Measurements from ENCODE around the gene LRP8. TPM values are rescaled to one million over a fixed set of nuclear protein-coding genes. Genes with fewer than 3 reads are reported as not detected.

Gene LRP8
- total and polyA plus RNA-seq, 10 donors = 1.7 to 14.4 (median 5.5) TPM

GRCh38 chr1:53366901-53367502 is 39.1 kb upstream of the LRP8 start:
- Histone ChIP-seq H3K9me3 (no peaks in the 10 kb centered on the region), H3K27ac (peak overlapping the region in 4 of 8 donors; percentile 61 to 82 (median 72)), H3K27me3 (replicated peaks in 1 of 7) (no peaks in the 10 kb centered on the region), H3K4me3 (peak overlapping the region in 4 of 8 donors; percentile 6 to 67 (median 34)), H3K36me3 (no peaks in the 10 kb centered on the region), H3K4me1 (peaks cover 4 to 39% (median 28%) of the 10 kb centered on the region in 6 donors)
- intact Hi-C loops (cut with DNase I; ENCODE audit: low total_unique reads) = no loop called here
- TF ChIP-seq POLR2AphosphoS5 (IDR thresholded peaks at IDR 0.05) (no peak), POLR2A (IDR thresholded peaks at IDR 0.05) (no peak)
- TF ChIP-seq, protein P1, sequence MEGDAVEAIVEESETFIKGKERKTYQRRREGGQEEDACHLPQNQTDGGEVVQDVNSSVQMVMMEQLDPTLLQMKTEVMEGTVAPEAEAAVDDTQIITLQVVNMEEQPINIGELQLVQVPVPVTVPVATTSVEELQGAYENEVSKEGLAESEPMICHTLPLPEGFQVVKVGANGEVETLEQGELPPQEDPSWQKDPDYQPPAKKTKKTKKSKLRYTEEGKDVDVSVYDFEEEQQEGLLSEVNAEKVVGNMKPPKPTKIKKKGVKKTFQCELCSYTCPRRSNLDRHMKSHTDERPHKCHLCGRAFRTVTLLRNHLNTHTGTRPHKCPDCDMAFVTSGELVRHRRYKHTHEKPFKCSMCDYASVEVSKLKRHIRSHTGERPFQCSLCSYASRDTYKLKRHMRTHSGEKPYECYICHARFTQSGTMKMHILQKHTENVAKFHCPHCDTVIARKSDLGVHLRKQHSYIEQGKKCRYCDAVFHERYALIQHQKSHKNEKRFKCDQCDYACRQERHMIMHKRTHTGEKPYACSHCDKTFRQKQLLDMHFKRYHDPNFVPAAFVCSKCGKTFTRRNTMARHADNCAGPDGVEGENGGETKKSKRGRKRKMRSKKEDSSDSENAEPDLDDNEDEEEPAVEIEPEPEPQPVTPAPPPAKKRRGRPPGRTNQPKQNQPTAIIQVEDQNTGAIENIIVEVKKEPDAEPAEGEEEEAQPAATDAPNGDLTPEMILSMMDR (IDR thresholded peaks at IDR 0.05 in 8 of 11, conservative IDR thresholded peaks at IDR 0.05 in 3 of 11) = no peak
- peak; percentile 38 for DNase-seq
- 91 to 94% (median 93%) methylated on average over 11 to 12 of the region's 12 CpGs for WGBS, 5 donors

- 52 to 60% (median 55%) methylated on average over 12 of the region's 12 CpGs for WGBS, 5 donors
- Histone ChIP-seq H3K36me3 (no peaks in the 10 kb centered on the region), H3K4me1 (peaks cover 4 to 39% (median 28%) of the 10 kb centered on the region in 6 donors), H3K9me3 (no peaks in the 10 kb centered on the region), H3K4me3 (no peak overlapping the region), H3K27ac (no peak overlapping the region), H3K27me3 (replicated peaks in 1 of 7) (no peaks in the 10 kb centered on the region)
- intact Hi-C loops (cut with DNase I; ENCODE audit: low total_unique reads) = no loop called here
- no peak for TF ChIP-seq POLR2A (IDR thresholded peaks at IDR 0.05)
- peak in 1 of 3 donors; percentile 26 for TF ChIP-seq POLR2AphosphoS5 (IDR thresholded peaks at IDR 0.05)
- DNase-seq = peak; percentile 64
These were observed 37.7 kb upstream of the LRP8 start for GRCh38 chr1:53365437-53366063.

- peak; percentile 51 for DNase-seq
- WGBS, 5 donors = 83 to 88% (median 85%) methylated on average over 8 to 9 of the region's 9 CpGs
- intact Hi-C loops (cut with DNase I; ENCODE audit: low total_unique reads) = no loop called here
These were observed 35.2 kb upstream of the LRP8 start for GRCh38 chr1:53362851-53363642.

DNA sequence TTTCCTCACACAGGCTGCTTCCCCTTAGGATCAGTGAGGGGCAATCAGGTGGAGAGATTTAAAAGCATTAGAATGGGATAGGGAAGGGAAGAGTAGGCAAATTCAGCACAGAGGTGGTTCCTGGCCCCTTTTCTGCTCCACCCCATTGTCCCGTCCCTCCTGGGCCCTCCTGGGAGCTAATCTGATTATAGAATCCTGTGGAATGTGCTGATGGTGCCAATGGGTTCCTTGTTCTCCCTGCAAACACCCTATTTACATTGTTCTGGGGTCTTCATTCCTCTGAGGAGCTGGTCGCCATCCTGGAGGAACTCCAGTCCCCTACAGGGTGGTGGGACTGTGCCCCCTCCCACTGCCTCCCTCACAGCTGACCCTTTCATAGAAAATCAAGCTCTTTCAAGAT is 34.4 kb upstream of the LRP8 start:
- H3K36me3 ChIP-seq = no peaks in the 10 kb centered on the region
- H3K27ac ChIP-seq = no peak overlapping the region
- peak; percentile 21 for DNase-seq

More at GRCh38 chr1:53362851-53363642, 35.2 kb upstream of the LRP8 start:
- H3K9me3 ChIP-seq = peaks cover 0 to 15% (median 8%) of the 10 kb centered on the region in 8 donors
- no peaks in the 10 kb centered on the region for H3K36me3 ChIP-seq
- no peak overlapping the region for H3K27ac ChIP-seq
- no peak overlapping the region for H3K4me3 ChIP-seq
- TF ChIP-seq POLR2AphosphoS5 (IDR thresholded peaks at IDR 0.05) (no peak), POLR2A (IDR thresholded peaks at IDR 0.05) (no peak)
- TF ChIP-seq, protein P1 (IDR thresholded peaks at IDR 0.05 in 8 of 11, conservative IDR thresholded peaks at IDR 0.05 in 3 of 11) = no peak
- H3K27me3 ChIP-seq (replicated peaks in 1 of 7) = peaks cover 0 to 5% (median 0%) of the 10 kb centered on the region in 7 donors
- peaks cover 0 to 30% (median 20%) of the 10 kb centered on the region in 6 donors for H3K4me1 ChIP-seq

More for the DNA sequence above, 34.4 kb upstream of the LRP8 start:
- Histone ChIP-seq H3K27me3 (replicated peaks in 1 of 7) (peaks cover 0 to 5% (median 0%) of the 10 kb centered on the region in 7 donors), H3K9me3 (peaks cover 0 to 23% (median 15%) of the 10 kb centered on the region in 8 donors), H3K4me3 (no peak overlapping the region), H3K4me1 (peaks cover 0 to 23% (median 14%) of the 10 kb centered on the region in 6 donors)
- intact Hi-C loops (cut with DNase I; ENCODE audit: low total_unique reads) = no loop called here
- WGBS, 5 donors = 68 to 92% (median 73%) methylated on average over 2 of the region's 2 CpGs
- TF ChIP-seq POLR2AphosphoS5 (IDR thresholded peaks at IDR 0.05) (no peak), POLR2A (IDR thresholded peaks at IDR 0.05) (no peak)
- TF ChIP-seq, protein P1 (IDR thresholded peaks at IDR 0.05 in 8 of 11, conservative IDR thresholded peaks at IDR 0.05 in 3 of 11) = no peak

Data from spleen (tissue), 11 donors.